GM18858 (cell line): Measurements from ENCODE around the gene SNX3.

Source experiments
- ATAC-seq: cut with Tn5 transposase; IDR thresholded peaks from one replicate; pipeline ENCODE4 v1.9.1; 2021; ENCODE audit not compliant: unreplicated experiment

Gene SNX3

DNA sequence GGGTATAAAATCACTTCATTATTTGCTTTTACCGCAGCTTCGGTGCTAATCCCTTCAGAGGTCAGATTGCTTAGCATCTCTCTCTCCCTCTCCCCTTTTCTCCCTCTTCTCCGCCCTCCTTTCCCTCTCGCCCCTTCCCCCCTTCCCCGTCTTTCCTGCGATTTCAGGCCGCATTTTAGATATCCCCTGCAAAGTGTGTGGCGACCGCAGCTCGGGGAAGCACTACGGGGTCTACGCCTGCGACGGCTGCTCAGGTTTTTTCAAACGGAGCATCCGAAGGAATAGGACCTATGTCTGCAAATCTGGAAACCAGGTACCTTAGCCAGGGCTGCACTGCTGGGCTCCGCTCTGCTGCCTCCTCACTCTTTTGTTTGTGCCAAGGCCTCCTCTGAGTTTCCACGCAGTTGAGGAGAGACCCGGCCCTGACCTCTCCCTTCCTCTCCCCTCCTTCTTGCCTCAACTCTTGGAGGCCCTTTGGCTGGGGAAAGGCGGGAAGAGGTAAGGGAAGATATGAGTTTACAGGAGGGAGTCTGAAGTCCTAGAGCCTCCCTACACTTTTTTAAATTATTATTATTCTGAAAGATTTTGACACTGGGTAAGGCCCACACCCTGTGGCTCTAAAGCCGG is 89.4 kb downstream of the SNX3 start:
- no peak for ATAC-seq

DNA sequence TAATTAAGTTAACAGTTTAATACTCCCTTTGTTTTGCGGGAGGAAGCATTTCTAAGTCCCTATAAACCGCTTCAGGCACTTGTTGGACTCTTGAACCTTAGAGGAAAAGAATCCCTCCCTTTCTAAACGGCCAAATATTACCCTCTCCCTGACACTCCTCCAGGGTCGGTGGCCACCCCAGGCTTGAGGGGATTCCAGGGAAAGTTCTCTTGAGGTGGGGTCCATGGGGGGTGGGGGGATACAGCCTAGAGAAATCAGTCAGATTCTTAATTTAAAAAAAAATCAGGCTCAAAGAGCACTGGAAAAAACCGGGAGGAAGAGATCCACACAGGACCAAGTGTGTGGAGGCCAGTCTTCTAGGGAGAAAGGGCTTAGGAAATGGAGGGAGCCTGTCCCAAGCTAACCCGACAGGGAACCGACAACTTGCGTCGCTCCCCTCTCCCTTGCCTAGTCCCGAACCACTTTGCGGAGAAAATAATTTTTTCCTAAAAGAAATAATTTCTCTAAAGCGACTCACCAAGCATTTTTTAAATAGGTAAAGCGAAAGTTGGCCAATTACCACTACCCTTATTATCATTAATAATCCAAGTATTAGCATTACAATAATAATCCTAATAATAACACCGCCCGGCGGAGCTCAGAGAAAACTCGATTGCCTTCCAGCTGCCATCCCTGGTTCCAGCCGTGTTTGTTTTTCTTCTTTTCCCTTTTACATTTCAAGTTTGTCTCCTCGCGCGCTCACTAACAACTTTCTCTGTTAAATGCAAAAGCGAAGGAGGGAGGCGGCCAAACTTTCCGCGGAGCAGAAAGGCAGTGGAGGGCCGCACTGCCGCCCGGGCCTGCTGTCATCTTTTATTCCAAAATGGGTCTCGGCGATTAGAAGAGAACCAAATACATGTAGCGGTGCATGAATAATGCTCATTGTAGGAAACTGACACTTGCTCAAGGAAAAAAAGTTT is 90.2 kb downstream of the SNX3 start:
- ATAC-seq = no peak

DNA sequence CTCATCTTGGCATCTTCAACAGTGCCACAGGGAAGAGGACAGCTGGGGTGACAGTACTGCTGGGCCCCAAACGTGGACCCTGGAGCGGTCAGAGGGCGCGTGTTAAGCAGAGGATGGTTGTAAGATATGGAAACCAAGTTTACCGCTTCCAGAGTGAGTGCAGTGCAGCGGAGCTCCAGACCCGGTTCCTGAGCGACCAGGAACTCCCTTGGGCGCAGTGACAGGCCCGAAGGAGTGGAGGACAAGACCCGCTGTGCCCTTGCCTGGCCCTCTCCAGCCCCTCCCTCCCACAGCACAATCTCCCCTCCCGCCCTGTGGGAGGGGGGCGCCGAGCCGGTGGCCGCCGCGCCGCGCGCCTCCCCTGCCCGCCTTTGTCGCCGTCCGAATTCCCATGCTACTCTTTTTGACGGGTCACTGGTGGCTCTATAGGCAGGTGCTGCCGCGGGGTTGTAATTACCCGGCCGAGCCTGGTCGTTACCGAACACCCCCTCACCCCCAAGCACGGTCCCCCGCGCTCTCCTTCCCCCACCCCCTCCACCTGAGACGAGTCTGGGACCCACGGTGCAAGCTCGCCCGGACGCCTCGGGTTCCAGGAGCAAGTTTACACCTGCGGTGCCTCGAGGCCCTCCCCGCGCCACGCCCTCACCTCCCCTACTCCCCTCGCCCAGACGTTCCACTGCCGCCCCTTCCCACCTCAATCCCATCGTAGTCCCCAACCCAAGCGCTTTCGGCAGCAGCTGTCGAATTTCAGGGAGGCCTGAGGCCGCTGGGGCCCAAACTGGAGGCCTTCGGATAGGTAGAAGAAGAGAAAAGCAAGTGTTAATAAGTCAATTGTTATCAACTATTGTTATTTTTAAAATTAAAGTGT is 91.1 kb downstream of the SNX3 start:
- ATAC-seq = no peak

DNA sequence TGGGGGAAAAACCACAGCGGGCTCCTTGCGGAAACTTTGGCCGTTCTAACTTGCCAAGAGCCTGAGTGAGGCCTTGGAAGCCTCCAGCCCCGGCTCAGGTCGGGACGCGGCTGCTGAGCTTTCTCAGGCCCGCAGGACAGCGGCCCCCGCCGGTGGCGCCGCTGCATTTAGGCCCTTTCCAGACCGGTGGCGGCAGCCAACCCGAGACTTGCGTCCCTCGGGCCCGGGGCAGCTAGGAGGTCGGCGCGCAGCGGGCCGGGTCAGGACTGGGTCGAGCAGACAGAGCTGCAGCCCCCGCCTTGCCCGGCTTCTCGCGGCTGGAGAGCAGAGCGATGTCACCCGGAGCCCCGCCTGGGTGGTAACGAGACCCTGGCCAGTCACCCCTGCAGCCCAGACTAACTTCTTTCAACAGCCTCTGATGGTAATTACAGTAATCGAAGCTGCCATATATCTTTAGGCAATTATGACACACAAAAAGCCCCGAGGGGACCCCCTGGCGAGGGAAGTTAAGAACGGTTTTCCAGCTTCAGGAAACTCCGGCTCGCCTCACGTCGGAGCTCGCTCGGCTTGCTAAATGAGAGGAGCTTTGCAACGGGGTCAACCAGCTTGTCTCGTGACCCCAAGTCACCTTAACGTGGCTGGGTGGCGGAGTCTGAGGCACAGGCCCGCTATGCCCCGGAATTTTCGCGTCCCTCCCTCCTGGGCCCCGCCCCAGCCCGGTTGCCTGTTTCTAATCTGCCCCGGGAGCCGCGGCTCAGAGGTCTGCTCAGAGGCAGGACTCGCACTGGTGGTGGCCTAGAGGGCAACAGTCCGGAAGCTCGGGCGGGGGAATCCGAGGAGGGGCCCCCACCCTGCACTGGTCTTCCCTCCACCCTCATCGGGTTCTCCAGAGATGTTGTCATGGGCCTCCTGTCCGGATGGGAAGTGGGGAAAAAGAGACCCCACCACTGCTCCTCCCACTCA is 92.1 kb downstream of the SNX3 start:
- ATAC-seq = no peak

DNA sequence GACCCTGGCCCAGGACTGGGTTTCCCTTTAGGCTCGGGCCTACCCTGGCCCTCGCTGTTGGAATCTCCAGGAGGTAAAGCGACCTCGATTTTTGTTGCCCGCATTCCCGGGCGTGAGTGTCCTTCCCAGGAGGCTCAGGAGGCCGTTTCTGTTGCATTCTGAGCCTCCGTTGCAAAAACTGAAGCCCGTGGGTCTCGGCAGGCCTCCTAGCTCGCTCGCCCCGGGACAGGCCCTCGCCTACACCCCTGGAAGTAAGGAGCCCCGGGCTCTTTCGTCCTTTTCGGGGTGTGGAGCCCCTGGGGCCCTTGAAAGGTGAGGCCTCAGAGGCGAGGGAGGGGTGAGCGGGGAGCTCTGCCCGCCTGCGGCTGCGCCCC is 92.8 kb downstream of the SNX3 start:
- ATAC-seq = no peak

DNA sequence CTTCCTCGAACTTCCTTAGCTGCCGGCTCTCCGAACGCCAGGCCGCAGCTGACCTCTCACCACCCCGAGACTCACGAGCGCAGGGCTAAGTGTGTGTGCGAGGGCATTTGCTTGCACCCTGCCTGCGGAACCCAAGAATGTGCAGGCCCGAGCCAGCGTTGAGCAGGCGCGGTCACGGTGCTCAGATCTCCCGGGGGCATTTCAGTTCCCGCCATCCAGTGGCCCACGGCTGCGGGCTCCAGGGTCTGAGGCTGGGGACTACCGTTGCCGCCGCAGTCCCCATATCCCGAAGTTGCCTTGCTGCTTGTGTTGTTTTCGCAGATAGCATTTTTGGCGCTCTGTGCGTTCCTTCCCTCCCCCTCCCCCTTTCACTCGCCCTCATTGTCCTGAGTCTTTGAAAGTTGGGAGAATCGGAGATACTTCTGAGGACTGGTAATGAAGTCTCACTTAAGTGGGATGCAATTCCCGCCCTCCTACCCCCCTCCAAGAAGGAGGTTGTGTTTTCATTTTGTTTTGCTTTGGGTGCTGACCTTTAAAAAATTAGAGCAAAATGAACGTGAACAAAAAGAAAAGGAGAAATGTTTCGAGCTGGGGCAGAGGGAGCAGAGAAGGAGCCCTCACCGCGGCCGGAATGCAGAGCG is 93.3 kb downstream of the SNX3 start:
- ATAC-seq = no peak

DNA sequence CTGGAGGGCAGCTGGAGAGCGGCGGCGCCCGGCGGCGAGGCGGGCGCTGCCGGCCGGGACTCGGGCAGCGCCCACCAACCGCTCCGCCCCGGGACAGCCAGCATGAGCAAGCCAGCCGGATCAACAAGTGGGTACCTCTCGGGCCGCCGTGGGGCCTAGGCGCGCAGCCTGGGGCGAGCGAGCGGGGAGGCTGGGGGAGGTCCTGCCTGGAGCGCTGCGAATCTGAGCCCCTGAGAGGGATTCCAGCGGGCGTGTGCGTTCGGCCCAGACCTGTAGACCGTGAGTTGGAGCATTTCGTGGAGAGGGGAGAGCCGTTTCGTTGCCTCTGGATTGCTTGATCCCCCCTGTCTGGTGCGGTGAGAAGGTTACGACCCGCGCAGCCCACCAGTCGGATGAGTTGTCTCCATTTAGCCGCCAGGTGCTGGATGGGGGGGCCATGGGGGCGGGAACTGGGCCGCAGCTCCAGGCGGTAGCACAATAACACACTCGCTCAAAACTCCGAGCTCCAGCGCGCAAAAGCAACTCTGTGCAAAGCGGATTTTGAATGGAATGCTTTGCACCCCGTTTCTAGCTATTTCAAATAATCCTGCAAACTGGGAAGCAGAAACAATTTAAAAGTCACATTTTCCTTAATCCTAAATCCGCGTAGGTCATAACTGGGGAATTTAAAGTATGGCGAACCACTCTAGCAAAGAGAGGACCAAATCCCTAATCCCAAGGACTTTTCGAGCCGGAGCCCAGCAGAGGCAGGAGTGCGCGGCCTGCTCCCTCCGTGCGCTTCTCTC is 94.0 kb downstream of the SNX3 start:
- ATAC-seq = no peak

DNA sequence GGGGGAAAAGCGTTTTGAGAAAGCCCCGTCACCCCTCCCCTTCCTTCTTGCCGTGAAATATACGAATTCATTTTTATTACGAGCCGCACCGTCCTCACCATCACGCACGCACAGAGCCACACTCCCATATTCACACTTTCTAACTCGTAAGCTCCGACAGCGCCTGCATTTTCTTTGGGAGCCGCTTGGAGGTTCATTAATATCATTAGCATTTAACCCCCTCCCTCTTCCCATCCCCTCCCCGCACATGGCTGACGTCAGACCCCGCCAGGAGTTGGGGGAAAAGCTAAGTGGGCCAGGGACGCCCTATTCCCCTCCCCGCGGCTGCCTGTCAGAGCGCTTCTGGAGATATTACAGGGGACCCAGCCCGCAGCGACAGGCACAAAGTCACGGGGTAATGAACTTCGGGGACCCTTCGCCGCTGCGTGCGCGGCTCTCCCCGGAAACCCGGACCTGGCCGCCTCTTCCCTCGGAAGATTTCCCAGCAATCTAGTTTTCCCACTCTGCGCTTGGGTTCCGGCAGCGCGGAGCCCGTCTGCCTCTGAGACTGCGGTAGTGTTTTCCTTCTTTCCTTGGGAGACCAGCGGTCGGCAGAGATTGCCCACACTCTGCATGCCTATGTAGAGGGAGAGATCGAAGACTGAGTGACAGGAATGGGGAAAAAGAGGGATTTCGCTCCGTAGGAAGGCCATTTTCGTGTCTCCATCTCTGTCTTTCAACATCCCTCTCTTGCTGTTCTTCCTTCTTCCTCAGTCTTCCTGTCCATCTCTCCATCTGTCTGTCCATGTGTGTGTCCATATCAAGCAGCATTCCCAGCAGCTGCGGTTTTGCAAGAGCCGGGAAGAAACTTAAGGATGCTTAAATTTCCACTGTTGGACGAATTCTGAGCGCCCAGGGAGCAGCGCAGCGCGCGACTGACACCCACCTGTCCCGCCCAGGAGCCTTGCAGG is 94.9 kb downstream of the SNX3 start, which contains the start of gene NR2E1:
Gene NR2E1 (plus strand): TSS at position 309 of the 950 bp plus-strand sequence. CDS start 744 bp downstream, outside the sequence.
- no peak for ATAC-seq

DNA sequence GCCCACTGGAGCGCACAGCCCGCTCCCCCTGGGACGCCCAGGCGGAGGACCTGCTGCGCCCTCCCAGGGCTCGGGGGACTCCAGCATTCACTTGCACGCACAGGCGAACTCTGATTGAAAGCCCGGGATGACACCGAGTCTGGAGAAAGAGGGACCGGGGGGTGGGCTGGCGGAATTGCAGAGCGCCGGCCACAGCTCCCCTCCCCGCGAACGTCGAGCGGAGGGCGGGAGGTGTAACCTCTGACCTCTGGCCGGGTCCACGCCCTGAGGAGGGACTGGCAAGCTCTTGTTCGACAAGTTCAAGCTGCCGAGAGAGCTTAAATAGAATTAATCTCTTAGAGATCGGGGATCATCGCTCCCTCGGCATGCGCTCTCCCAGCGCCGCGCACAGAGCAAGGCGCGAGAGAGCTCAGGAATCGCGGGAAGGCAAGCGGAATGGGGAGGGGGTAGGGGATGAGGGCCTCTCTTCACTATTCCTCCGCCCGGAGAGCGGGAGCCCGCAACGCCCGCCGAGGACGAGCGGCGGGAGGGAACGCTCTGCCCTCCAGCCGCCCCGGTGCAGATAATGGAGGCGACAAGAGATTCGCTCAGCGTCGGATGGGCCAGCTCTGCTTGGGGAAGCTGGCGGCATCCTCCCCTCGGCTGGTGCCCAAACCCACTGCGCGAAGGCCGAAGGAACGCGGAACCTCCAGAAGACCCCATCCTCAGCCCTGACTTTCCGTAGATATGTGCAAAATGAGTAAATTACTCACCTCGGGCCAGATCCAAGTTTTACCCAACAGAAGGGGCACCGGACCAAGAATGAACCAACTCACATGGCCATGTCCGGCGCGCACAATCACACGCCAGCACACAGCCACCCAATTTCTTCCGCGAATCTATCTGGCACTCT is 95.8 kb downstream of the SNX3 start:
- ATAC-seq = no peak

DNA sequence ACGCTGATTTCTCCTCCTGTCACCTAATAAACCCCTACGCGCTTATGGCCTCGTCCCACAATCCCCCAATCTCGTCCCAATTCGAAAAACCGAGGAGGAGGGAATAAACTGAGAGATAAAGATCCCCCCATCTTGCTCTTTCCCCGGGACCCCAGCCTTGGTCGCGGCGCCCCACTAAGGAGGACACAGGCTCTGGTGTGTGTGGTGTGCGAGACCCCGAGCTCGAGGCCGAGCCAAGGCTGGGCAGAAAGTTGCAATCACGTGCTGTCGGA is 96.4 kb downstream of the SNX3 start:
- ATAC-seq = no peak

DNA sequence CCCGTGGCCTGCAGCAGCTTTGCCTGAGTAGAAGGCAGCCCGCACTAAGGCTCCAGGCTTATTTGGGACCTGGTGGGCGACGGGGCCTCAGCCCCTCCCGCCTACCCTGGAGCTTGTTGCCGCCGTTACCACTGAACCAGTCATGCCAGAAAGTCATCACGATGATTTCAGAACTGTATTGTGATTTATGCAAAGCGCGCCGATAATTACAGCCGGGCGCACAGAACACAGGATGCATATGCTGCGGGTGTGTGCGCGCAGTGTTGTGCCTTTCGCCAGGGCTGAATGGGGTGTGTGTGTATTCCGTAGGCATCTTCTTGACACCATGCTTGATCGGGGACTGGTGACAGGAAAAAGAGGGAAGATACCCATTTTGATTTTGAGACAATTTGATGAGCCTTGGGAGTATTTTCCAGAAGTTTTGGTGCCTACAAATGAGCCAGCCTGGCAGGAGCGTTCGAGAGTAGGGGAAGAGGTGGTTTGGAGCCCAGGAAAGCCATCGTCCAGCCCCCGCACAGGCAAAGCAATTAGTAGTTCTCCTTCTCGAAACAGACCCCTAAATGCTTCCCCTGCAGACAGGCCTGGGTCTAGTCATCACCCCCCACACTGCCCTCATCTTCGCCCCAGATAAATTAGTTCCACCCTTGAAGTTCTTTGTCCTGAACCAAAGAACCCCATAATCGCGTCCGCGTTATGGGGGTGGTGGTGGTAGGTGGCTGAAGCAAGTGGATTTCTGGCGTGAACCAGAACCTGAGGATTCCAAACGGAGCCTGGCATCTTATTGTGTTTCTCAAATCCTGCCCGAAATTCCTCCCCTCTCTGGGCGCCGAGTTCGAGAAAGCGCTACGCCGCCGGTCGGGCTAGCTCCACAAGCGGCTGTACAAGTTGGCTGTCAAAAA is 96.9 kb downstream of the SNX3 start:
- no peak for ATAC-seq

DNA sequence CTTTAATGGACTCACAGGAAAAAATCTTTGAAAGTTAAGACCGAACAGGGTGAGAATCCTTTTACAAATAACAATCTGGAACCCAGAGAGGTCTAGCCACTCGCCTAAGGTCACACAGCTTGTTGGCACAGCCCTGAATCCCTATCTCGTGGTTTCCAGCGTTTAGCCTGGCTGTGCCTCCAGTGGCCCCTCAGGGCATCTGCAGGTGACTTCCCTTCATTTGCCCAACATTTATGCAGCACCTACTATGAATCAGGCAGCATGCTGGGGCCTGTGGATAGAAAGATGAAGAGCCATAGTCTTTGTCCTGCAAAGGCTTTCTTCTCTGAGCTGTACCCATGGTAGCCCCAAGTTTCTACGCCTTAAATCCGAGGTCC is 97.6 kb downstream of the SNX3 start:
- ATAC-seq = no peak

DNA sequence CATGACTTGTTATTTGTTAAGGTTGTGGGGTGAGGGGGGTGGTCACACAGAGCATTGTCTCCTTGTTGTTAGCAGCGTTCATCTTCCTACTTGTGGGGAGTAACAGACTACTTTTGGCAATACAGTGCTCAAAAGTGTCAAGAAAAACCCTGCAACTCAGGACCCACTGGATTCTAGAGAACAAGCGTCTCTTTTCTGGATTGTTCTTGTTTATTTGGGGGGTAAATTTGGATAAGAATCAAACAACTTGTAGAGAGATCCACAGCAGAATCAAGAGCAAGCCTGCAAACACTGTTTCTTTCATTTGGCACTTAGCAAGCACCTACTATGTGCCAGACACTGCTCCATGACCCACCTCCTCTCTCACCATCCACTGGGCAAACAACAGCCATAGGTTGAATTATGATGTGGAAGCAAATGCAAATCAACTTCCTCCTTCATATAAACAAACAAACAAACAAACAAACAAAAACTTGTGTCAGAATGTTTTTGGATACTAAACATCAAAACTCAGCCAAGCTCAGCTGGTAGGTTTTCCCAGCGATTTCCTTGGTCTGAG is 99.0 kb downstream of the SNX3 start:
- no peak for ATAC-seq
